Muscle of leg (tissue), 11 donors: ENCODE results near the gene ZBTB4. TPM values are rescaled to one million over a fixed set of nuclear protein-coding genes. Genes with fewer than 3 reads are reported as not detected.

ENCODE experiments used
- DNase-seq: peaks from one replicate; pipeline ENCODE4 v3.0.0; 2013
- H3K27ac ChIP-seq: one replicate; pipeline ENCODE4 v1.5.1; 2013; ENCODE audit warnings: mild to moderate bottlenecking, low read length, control low read depth
- H3K27me3 ChIP-seq: one replicate; pipeline ENCODE4 v1.6.1; 2013; ENCODE audit warnings: low read length; ENCODE audit not compliant: control insufficient read depth, insufficient read depth
- H3K36me3 ChIP-seq: one replicate; pipeline ENCODE4 v1.6.1; 2013; ENCODE audit warnings: low read length; ENCODE audit not compliant: control insufficient read depth, insufficient read depth
- H3K4me1 ChIP-seq: one replicate; pipeline ENCODE4 v1.6.1; 2013; ENCODE audit warnings: low read length; ENCODE audit not compliant: control insufficient read depth, insufficient read depth
- H3K4me3 ChIP-seq: one replicate; pipeline ENCODE4 v1.5.1; 2013; ENCODE audit warnings: low read length, control low read depth
- H3K9me3 ChIP-seq: replicated peaks from 2 replicates; pipeline ENCODE4 v1.6.1; 2013; ENCODE audit warnings: low read depth, low read length; ENCODE audit not compliant: control insufficient read depth
- WGBS: methylation state at CpG from one replicate; pipeline ENCODE4 v1.1.5; 2013; ENCODE audit warnings: missing lambda C conversion rate; ENCODE audit not compliant: insufficient coverage; 5-methylcytosine and 5-hydroxymethylcytosine counted together
- polyA plus RNA-seq, 8 donors: library from polyadenylated mRNA; unstranded; fragments of 120-200 nt; gene quantifications; one replicate each; pipeline versions ENCODE4 v1.2.1 to v1.2.3, GENCODE V29; 2013; ENCODE audit warnings: inconsistent platforms in 1 of 8, low replicate concordance in 1 of 8; ENCODE audit not compliant: insufficient read length in 8 of 8, insufficient read depth in 1 of 8
- total RNA-seq: library from RNA; stranded (reverse); fragments of 120-200 nt; gene quantifications from one replicate; pipeline ENCODE4 v1.2.4, GENCODE V29; 2013

Gene ZBTB4
- total and polyA plus RNA-seq, 9 donors: 14.1 to 31.6 (median 24.3) TPM

GRCh38 chr17:7509937-7510336 is 30.5 kb upstream of the ZBTB4 start:
- 70% methylated on average over 1 of the region's 5 CpGs for WGBS
- DNase-seq: peak; percentile 51
- H3K27ac ChIP-seq: peak overlapping the region; percentile 35

GRCh38 chr17:7508846-7509245 is 29.4 kb upstream of the ZBTB4 start:
- H3K27me3 ChIP-seq: no peaks in the 10 kb centered on the region
- no peak for DNase-seq
- H3K4me1 ChIP-seq: peaks cover 4% of the 10 kb centered on the region
- no peak overlapping the region for H3K4me3 ChIP-seq
- peaks cover 73% of the 10 kb centered on the region for H3K36me3 ChIP-seq
- 95% methylated on average over 4 of the region's 9 CpGs for WGBS
- H3K27ac ChIP-seq: no peak overlapping the region
- no peaks in the 10 kb centered on the region for H3K9me3 ChIP-seq

More at GRCh38 chr17:7509937-7510336, 30.5 kb upstream of the ZBTB4 start:
- Histone ChIP-seq H3K27me3 (no peaks in the 10 kb centered on the region), H3K4me3 (no peak overlapping the region), H3K9me3 (no peaks in the 10 kb centered on the region), H3K36me3 (peaks cover 77% of the 10 kb centered on the region), H3K4me1 (peaks cover 4% of the 10 kb centered on the region)

GRCh38 chr17:7508145-7508544 is 28.7 kb upstream of the ZBTB4 start:
- H3K4me1 ChIP-seq: peaks cover 4% of the 10 kb centered on the region
- DNase-seq: no peak
- H3K27me3 ChIP-seq: no peaks in the 10 kb centered on the region
- no peaks in the 10 kb centered on the region for H3K9me3 ChIP-seq
- H3K27ac ChIP-seq: no peak overlapping the region
- H3K4me3 ChIP-seq: no peak overlapping the region
- WGBS: 90% methylated on average over 10 of the region's 11 CpGs
- H3K36me3 ChIP-seq: peaks cover 73% of the 10 kb centered on the region

GRCh38 chr17:7503521-7503920 is 24.1 kb upstream of the ZBTB4 start:
- H3K27me3 ChIP-seq: no peaks in the 10 kb centered on the region
- no peak overlapping the region for H3K27ac ChIP-seq
- 100% methylated on average over 7 of the region's 8 CpGs for WGBS
- peaks cover 70% of the 10 kb centered on the region for H3K36me3 ChIP-seq
- DNase-seq: no peak
- no peak overlapping the region for H3K4me3 ChIP-seq
- H3K9me3 ChIP-seq: no peaks in the 10 kb centered on the region
- no peaks in the 10 kb centered on the region for H3K4me1 ChIP-seq

- H3K9me3 ChIP-seq: no peaks in the 10 kb centered on the region
- DNase-seq: no peak
- peaks cover 70% of the 10 kb centered on the region for H3K36me3 ChIP-seq
- no peak overlapping the region for H3K4me3 ChIP-seq
- 90% methylated on average over 8 of the region's 14 CpGs for WGBS
- no peak overlapping the region for H3K27ac ChIP-seq
- no peaks in the 10 kb centered on the region for H3K4me1 ChIP-seq
- no peaks in the 10 kb centered on the region for H3K27me3 ChIP-seq
These were observed 23.6 kb upstream of the ZBTB4 start for GRCh38 chr17:7502987-7503386.

- H3K27me3 ChIP-seq: no peaks in the 10 kb centered on the region
- WGBS: 90% methylated on average over 15 of the region's 20 CpGs
- no peak overlapping the region for H3K27ac ChIP-seq
- H3K4me1 ChIP-seq: no peaks in the 10 kb centered on the region
- no peaks in the 10 kb centered on the region for H3K9me3 ChIP-seq
- no peak overlapping the region for H3K4me3 ChIP-seq
- peaks cover 75% of the 10 kb centered on the region for H3K36me3 ChIP-seq
- no peak for DNase-seq
These were observed 22.9 kb upstream of the ZBTB4 start for GRCh38 chr17:7502171-7502847.

- Histone ChIP-seq H3K27ac (no peak overlapping the region), H3K4me1 (no peaks in the 10 kb centered on the region), H3K36me3 (peaks cover 75% of the 10 kb centered on the region), H3K4me3 (no peak overlapping the region), H3K9me3 (no peaks in the 10 kb centered on the region), H3K27me3 (no peaks in the 10 kb centered on the region)
- no peak for DNase-seq
- 84% methylated on average over 11 of the region's 14 CpGs for WGBS
These were observed 22.3 kb upstream of the ZBTB4 start for GRCh38 chr17:7501729-7502128.

GRCh38 chr17:7499161-7499560 is 19.7 kb upstream of the ZBTB4 start:
- no peaks in the 10 kb centered on the region for H3K4me1 ChIP-seq
- peaks cover 83% of the 10 kb centered on the region for H3K36me3 ChIP-seq
- H3K4me3 ChIP-seq: no peak overlapping the region
- 79% methylated on average over 10 of the region's 11 CpGs for WGBS
- H3K9me3 ChIP-seq: no peaks in the 10 kb centered on the region
- DNase-seq: no peak
- H3K27ac ChIP-seq: no peak overlapping the region
- H3K27me3 ChIP-seq: no peaks in the 10 kb centered on the region

- no peak for DNase-seq
- no peak overlapping the region for H3K27ac ChIP-seq
- no peak overlapping the region for H3K4me3 ChIP-seq
- no peaks in the 10 kb centered on the region for H3K4me1 ChIP-seq
- H3K27me3 ChIP-seq: no peaks in the 10 kb centered on the region
- H3K36me3 ChIP-seq: peaks cover 71% of the 10 kb centered on the region
- no peaks in the 10 kb centered on the region for H3K9me3 ChIP-seq
- WGBS: 94% methylated on average over 6 of the region's 14 CpGs
These were observed 18.2 kb upstream of the ZBTB4 start for GRCh38 chr17:7497636-7498035.

GRCh38 chr17:7497228-7497627 is 17.8 kb upstream of the ZBTB4 start:
- H3K27ac ChIP-seq: peak overlapping the region; percentile 3
- H3K4me3 ChIP-seq: no peak overlapping the region

More at GRCh38 chr17:7497228-7497627, 17.8 kb upstream of the ZBTB4 start:
- no peak for DNase-seq
- H3K27me3 ChIP-seq: no peaks in the 10 kb centered on the region
- H3K4me1 ChIP-seq: no peaks in the 10 kb centered on the region
- WGBS: 83% methylated on average over 10 of the region's 10 CpGs
- peaks cover 68% of the 10 kb centered on the region for H3K36me3 ChIP-seq
- no peaks in the 10 kb centered on the region for H3K9me3 ChIP-seq
